K562 (cell line): ENCODE results near the gene CD47. TPM values are rescaled to one million over a fixed set of nuclear protein-coding genes. Genes with fewer than 3 reads are reported as not detected.

Experiments used
- ATAC-seq: fragments of 200-7000 bp; cut with Tn5 transposase; 3 replicates; pipeline ENCODE4 v1.9.1; 2020; ENCODE audit warnings: moderate library complexity
- BruUV-seq: library from RNA; stranded (reverse); fragments of 400-500 nt; replicated peaks from 2 replicates; lab custom pipeline; 2021; lab: Mats Ljungman, UMichigan
- CTCF ChIA-PET: fragments of 300-600 bp; formaldehyde crosslinking; extraction: SDS; loops from one replicate; lab custom pipeline; 2021; ENCODE audit warnings: low intra/inter-chr PET ratio; lab: Yijun Ruan, JAX
- POLR2A ChIA-PET: fragments of 300-600, 350-650 bp; sonication (Branson Sonifier 250); formaldehyde crosslinking; extraction: SDS; loops from one replicate; lab custom pipeline; 2021; ENCODE audit warnings: antibody characterized with exemption, inconsistent platforms; lab: Yijun Ruan, JAX
- DNase-seq, 4 experiments: peaks; one replicate each; pipeline versions ENCODE4 v3.0.0 to v3.0.0-alpha.2; 2011 to 2018; ENCODE audit warnings: low spot score in 3 of 4, mixed read lengths in 3 of 4; ENCODE audit errors: extremely low read depth in 1 of 4
- FAIRE-seq: peaks from 2 replicates; lab custom pipeline; 2011; peaks lifted over from hg19 to GRCh38; lab: Jason Lieb, UNC
- H2AFZ ChIP-seq: 2 replicates; pipeline ENCODE4 v1.6.0; 2011; ENCODE audit warnings: low read depth, low read length, control low read depth, inconsistent platforms
- H3K27ac ChIP-seq: fragments of 200-600 bp; 3 replicates; pipeline ENCODE4 v1.8.0; 2011; ENCODE audit warnings: low read depth, mild to moderate bottlenecking, control low read depth, inconsistent platforms, low read length, moderate library complexity, mixed read lengths; ENCODE audit errors: extremely low read depth
- H3K27me3 ChIP-seq, 2 experiments: fragments of 300-600 bp in 1 of 2; 2 replicates in 1 of 2; 3 replicates in 1 of 2; pipeline versions ENCODE4 v1.6.0 to v1.8.0; 2011; ENCODE audit warnings: inconsistent platforms in 2 of 2, low read length in 2 of 2, mild to moderate bottlenecking in 1 of 2, mixed read lengths in 1 of 2, moderate library complexity in 1 of 2; ENCODE audit not compliant: control insufficient read depth in 2 of 2, insufficient read depth in 2 of 2
- H3K36me3 ChIP-seq: fragments of 300-600 bp; 3 replicates; pipeline ENCODE4 v1.8.0; 2011; ENCODE audit warnings: mild to moderate bottlenecking, low read length, inconsistent platforms; ENCODE audit not compliant: control insufficient read depth, insufficient read depth
- H3K4me1 ChIP-seq, 2 experiments: fragments of 200-600 bp in 1 of 2; replicated peaks in 1 of 2; 2 replicates in 1 of 2; 3 replicates in 1 of 2; pipeline versions ENCODE4 v1.5.1 to v1.8.0; 2011; ENCODE audit warnings: inconsistent platforms in 2 of 2, low read length in 2 of 2, mild to moderate bottlenecking in 1 of 2, mixed read lengths in 1 of 2, moderate library complexity in 1 of 2; ENCODE audit not compliant: control insufficient read depth in 2 of 2, insufficient read depth in 2 of 2
- H3K4me2 ChIP-seq: 2 replicates; pipeline ENCODE4 v1.6.1; 2011; ENCODE audit warnings: low read length, control low read depth, inconsistent platforms, mixed read lengths; ENCODE audit not compliant: insufficient read depth
- H3K4me3 ChIP-seq: fragments of 200-600 bp; sonication (generic), shearing (Covaris generic); 2 replicates; pipeline ENCODE4 v1.5.1; 2016; ENCODE audit warnings: control low read depth, inconsistent platforms
- H3K79me2 ChIP-seq: fragments of 200-600 bp; 3 replicates; pipeline ENCODE4 v1.8.0; 2011; ENCODE audit warnings: low read length, inconsistent platforms; ENCODE audit not compliant: control insufficient read depth, insufficient read depth
- H3K9ac ChIP-seq, 2 experiments: 2 replicates each; pipeline versions ENCODE4 v1.6.0 to v1.6.1; 2011; ENCODE audit warnings: low read depth in 2 of 2, low read length in 2 of 2, control low read depth in 1 of 2, inconsistent platforms in 1 of 2, mild to moderate bottlenecking in 1 of 2, mixed read lengths in 1 of 2; ENCODE audit not compliant: insufficient read depth in 1 of 2
- H3K9me1 ChIP-seq: one replicate; pipeline ENCODE4 v1.6.0; 2011; ENCODE audit warnings: inconsistent platforms, mild to moderate bottlenecking, low read length, moderate library complexity; ENCODE audit not compliant: control insufficient read depth, insufficient read depth
- H3K9me3 ChIP-seq: replicated peaks from 2 replicates; pipeline ENCODE4 v1.5.1; 2011; ENCODE audit warnings: low read depth, low read length, inconsistent platforms; ENCODE audit not compliant: control insufficient read depth, insufficient read depth
- H4K20me1 ChIP-seq: replicated peaks from 2 replicates; pipeline ENCODE4 v1.6.1; 2011; ENCODE audit warnings: low read length, inconsistent platforms, mixed read lengths; ENCODE audit not compliant: control insufficient read depth, insufficient read depth
- ATF7 ChIP-seq: fragments of 450-650 bp; IDR thresholded peaks from 2 replicates; pipeline ENCODE4 v1.7.1; 2014; ENCODE audit warnings: mild to moderate bottlenecking, moderate library complexity
- CBFA2T2 ChIP-seq: fragments of 450-650 bp; conservative IDR thresholded peaks from 2 replicates; pipeline ENCODE4 v1.6.1; 2017; ENCODE audit warnings: mild to moderate bottlenecking
- FOSL1 ChIP-seq: fragments of 200-800 bp; sonication (Bioruptor generic); conservative IDR thresholded peaks from 2 replicates; pipeline ENCODE4 v1.6.1; 2016; ENCODE audit warnings: missing genetic modification characterization, missing compliant biosample characterization
- FOXM1 ChIP-seq, 2 experiments: fragments of 450-650 bp in 1 of 2; sonication (generic) in 1 of 2; formaldehyde crosslinking in 1 of 2; IDR thresholded peaks; 2 replicates each; pipeline versions ENCODE4 v1.6.1 to v1.9.0; 2017 to 2022; ENCODE audit warnings: low read depth in 2 of 2, mild to moderate bottlenecking in 2 of 2, missing genetic modification reagents in 1 of 2, moderate library complexity in 1 of 2
- HNRNPK ChIP-seq: fragments of 200-400 bp; formaldehyde crosslinking; IDR thresholded peaks from one replicate; pipeline ENCODE4 v1.6.1; 2018; ENCODE audit warnings: mild to moderate bottlenecking, low read depth, low read length; ENCODE audit not compliant: poor library complexity, severe bottlenecking
- MTA2 ChIP-seq: fragments of 450-650 bp; IDR thresholded peaks from 2 replicates; pipeline ENCODE4 v1.6.1; 2016; ENCODE audit warnings: low read depth
- SMARCE1 ChIP-seq: fragments of 450-650 bp; IDR thresholded peaks from 2 replicates; pipeline ENCODE4 v1.7.1; 2016; ENCODE audit warnings: mild to moderate bottlenecking
- TAL1 ChIP-seq: fragments of 450-650 bp; IDR thresholded peaks from 2 replicates; pipeline ENCODE4 v1.6.1; 2016; ENCODE audit warnings: mild to moderate bottlenecking
- ZEB2 ChIP-seq: fragments of 450-650 bp; IDR thresholded peaks from 2 replicates; pipeline ENCODE4 v1.6.1; 2016
- ZKSCAN3 ChIP-seq: fragments of 250-450 bp; sonication (Bioruptor Pico); IDR thresholded peaks from 2 replicates; pipeline ENCODE4 v1.4.0; 2020
- ZNF274 ChIP-seq: IDR thresholded peaks from 2 replicates; pipeline ENCODE4 v1.6.1; 2011; ENCODE audit warnings: low read depth, mild to moderate bottlenecking, low read length, moderate library complexity, borderline replicate concordance
- ZNF644 ChIP-seq: fragments of 200-800 bp; sonication (Bioruptor generic); IDR thresholded peaks from 2 replicates; pipeline ENCODE4 v1.6.1; 2016; ENCODE audit warnings: low read depth, missing genetic modification characterization, missing compliant biosample characterization
- WGBS: fragments of 100-300 bp; shearing (Covaris generic); methylation state at CpG from one replicate; pipeline ENCODE4 v1.1.6; 2016; ENCODE audit warnings: low coverage, mixed read lengths; ENCODE audit not compliant: insufficient coverage; ENCODE audit errors: missing lambda C conversion rate; 5-methylcytosine and 5-hydroxymethylcytosine counted together
- in situ Hi-C: fragments of 300-500 bp; cut with MboI; formaldehyde crosslinking; loops from 4 replicates; pipeline ENCODE4 v1.15.0; 2018; ENCODE audit warnings: inconsistent platforms, mixed read lengths
- intact Hi-C: fragments of 100-400 bp; cut with micrococcal nuclease; formaldehyde crosslinking; loops from 2 replicates; pipeline ENCODE4 v1.14.2; 2022
- polyA plus RNA-seq, 8 experiments: library from polyadenylated mRNA; depleted of rRNA in 4 of 8; stranded (reverse) in 5 of 8; unstranded in 3 of 8; fragments of >200 nt; fragmentation: Nextera tagmentation in 2 of 8; fragmentation: Illumina TruSeq in 1 of 8; extraction: Ambion mirVana in 2 of 8; extraction: Trizol in 1 of 8; gene quantifications; 2 replicates each; pipeline versions ENCODE4 v1.2.1 to v1.2.3, GENCODE V29; 2011 to 2014; ENCODE audit warnings: inconsistent platforms in 1 of 8, missing spikeins in 1 of 8
- total RNA-seq, 7 experiments: library from RNA; depleted of rRNA in 6 of 7; stranded (reverse); fragments of >200 nt in 6 of 7; fragmentation: Illumina TruSeq in 2 of 7; extraction: Trizol in 2 of 7; gene quantifications; 2 replicates each; pipeline versions ENCODE4 v1.2.1 to v1.2.3, GENCODE V29; 2011 to 2021; ENCODE audit warnings: low replicate concordance in 1 of 7
- TF ChIP-seq, protein P1 (sequence below): fragments of 250-450 bp; sonication (Bioruptor Pico); IDR thresholded peaks from 2 replicates; pipeline ENCODE4 v1.5.0; 2021
- TF ChIP-seq, protein P2 (sequence below): sonication (generic); IDR thresholded peaks from 2 replicates; pipeline ENCODE4 v1.6.1; 2016
- TF ChIP-seq, protein P3 (sequence below): sonication (generic); formaldehyde crosslinking; IDR thresholded peaks from 2 replicates; pipeline ENCODE4 v1.8.0; 2022; ENCODE audit warnings: mild to moderate bottlenecking, missing genetic modification reagents
- TF ChIP-seq, protein P4 (sequence below): fragments of 450-650 bp; IDR thresholded peaks from 2 replicates; pipeline ENCODE4 v1.6.1; 2017; ENCODE audit warnings: antibody characterized with exemption
- TF ChIP-seq, protein P5 (sequence below): fragments of 450-650 bp; formaldehyde crosslinking; IDR thresholded peaks from 2 replicates; pipeline ENCODE4 v1.4.0; 2022; ENCODE audit warnings: missing genetic modification characterization

Gene CD47
- total and polyA plus RNA-seq, 9 of the 15 experiments (the other 6 are each of a cell fraction or from before 2014, with no cell fraction given) = 10.2 to 62.6 (median 36.3) TPM

DNA sequence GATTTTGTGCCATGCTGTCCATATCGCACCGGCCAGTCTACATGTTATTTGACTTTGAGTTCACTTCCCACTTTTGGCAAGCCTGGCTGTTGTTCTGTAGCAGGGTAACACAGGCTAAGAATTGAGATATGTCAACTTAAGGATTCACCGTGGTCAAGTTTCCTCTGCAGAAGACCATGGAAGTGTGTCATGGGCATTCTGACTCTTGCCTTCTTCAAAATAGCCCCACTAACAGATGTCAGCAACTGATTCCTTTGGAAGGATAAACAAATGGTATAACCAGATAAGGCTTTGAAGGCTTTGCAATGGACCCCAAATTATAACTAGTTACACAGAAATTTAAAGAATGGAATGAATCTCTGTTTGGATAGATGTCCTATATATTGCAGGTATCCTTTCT lies 20.1 kb upstream of the CD47 start:
- no peaks in the 10 kb centered on the region for H3K9me3 ChIP-seq
- intact Hi-C loops (no loop called here), in situ Hi-C loops (no loop called here)
- ChIA-PET POLR2A (no interaction called here), CTCF (no interaction called here)
- 32% methylated on average over 3 of the region's 3 CpGs for WGBS
- ATAC-seq = no peak
- H3K4me1 ChIP-seq = peaks cover 11 to 42% of the 10 kb centered on the region in 2 experiments
- peak in 3 of 4 experiments; percentile 32 to 39 (median 37) for DNase-seq
- no peaks in the 10 kb centered on the region for H4K20me1 ChIP-seq
- H3K4me2 ChIP-seq = peak overlapping the region; percentile 16; the same call in 1 of the 2 replicates
- H3K4me3 ChIP-seq = no peak overlapping the region
- BruUV-seq = no TSS peak
- no peaks in the 10 kb centered on the region for H3K36me3 ChIP-seq
- no peak overlapping the region for H2AFZ ChIP-seq
- H3K79me2 ChIP-seq = no peaks in the 10 kb centered on the region
- no peak overlapping the region for H3K9ac ChIP-seq
- H3K27me3 ChIP-seq = no peaks in the 10 kb centered on the region
- no peak overlapping the region for H3K27ac ChIP-seq
- FAIRE-seq = peak; percentile 48
- H3K9me1 ChIP-seq = no peaks in the 10 kb centered on the region
- TF ChIP-seq HNRNPK (no peak), ZKSCAN3 (no peak), ZNF644 (tag) (no peak), MTA2 (peak; percentile 54), TAL1 (peak; percentile 68), ZEB2 (no peak), FOSL1 (peak; percentile 42), CBFA2T2 (peak; percentile 40), ZNF274 (no peak), SMARCE1 (peak; percentile 57; the same call in 1 of the 2 replicates), FOXM1 (IDR thresholded peaks at IDR 0.05; ENCODE audit: low read depth) (peak; percentile 29; the same call in 1 of the 2 replicates), FOXM1 (CRISPR knock-in tag; IDR thresholded peaks at IDR 0.05; ENCODE audit: low read depth) (no peak), ATF7 (no peak)
- TF ChIP-seq, protein P1, sequence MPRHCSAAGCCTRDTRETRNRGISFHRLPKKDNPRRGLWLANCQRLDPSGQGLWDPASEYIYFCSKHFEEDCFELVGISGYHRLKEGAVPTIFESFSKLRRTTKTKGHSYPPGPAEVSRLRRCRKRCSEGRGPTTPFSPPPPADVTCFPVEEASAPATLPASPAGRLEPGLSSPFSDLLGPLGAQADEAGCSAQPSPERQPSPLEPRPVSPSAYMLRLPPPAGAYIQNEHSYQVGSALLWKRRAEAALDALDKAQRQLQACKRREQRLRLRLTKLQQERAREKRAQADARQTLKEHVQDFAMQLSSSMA = no peak
- TF ChIP-seq, protein P2, sequence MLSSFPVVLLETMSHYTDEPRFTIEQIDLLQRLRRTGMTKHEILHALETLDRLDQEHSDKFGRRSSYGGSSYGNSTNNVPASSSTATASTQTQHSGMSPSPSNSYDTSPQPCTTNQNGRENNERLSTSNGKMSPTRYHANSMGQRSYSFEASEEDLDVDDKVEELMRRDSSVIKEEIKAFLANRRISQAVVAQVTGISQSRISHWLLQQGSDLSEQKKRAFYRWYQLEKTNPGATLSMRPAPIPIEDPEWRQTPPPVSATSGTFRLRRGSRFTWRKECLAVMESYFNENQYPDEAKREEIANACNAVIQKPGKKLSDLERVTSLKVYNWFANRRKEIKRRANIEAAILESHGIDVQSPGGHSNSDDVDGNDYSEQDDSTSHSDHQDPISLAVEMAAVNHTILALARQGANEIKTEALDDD = peak; percentile 14; the same call in 1 of the 2 replicates
- TF ChIP-seq, protein P3, sequence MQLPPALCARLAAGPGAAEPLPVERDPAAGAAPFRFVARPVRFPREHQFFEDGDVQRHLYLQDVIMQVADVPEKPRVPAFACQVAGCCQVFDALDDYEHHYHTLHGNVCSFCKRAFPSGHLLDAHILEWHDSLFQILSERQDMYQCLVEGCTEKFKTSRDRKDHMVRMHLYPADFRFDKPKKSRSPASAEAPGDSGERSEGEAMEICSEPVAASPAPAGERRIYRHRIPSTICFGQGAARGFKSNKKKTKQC (CRISPR knock-in tag) = no peak
- TF ChIP-seq, protein P4, sequence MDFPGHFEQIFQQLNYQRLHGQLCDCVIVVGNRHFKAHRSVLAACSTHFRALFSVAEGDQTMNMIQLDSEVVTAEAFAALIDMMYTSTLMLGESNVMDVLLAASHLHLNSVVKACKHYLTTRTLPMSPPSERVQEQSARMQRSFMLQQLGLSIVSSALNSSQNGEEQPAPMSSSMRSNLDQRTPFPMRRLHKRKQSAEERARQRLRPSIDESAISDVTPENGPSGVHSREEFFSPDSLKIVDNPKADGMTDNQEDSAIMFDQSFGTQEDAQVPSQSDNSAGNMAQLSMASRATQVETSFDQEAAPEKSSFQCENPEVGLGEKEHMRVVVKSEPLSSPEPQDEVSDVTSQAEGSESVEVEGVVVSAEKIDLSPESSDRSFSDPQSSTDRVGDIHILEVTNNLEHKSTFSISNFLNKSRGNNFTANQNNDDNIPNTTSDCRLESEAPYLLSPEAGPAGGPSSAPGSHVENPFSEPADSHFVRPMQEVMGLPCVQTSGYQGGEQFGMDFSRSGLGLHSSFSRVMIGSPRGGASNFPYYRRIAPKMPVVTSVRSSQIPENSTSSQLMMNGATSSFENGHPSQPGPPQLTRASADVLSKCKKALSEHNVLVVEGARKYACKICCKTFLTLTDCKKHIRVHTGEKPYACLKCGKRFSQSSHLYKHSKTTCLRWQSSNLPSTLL = no peak
- TF ChIP-seq, protein P5, sequence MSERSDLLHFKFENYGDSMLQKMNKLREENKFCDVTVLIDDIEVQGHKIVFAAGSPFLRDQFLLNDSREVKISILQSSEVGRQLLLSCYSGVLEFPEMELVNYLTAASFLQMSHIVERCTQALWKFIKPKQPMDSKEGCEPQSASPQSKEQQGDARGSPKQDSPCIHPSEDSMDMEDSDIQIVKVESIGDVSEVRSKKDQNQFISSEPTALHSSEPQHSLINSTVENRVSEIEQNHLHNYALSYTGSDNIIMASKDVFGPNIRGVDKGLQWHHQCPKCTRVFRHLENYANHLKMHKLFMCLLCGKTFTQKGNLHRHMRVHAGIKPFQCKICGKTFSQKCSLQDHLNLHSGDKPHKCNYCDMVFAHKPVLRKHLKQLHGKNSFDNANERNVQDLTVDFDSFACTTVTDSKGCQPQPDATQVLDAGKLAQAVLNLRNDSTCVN (CRISPR knock-in tag) = no peak
